DOHH2 (cell line): Measurements from ENCODE around the gene DYDC2.

Experiments
- H3F3A ChIP-seq: fragments of 200-600 bp; sonication (generic), shearing (Covaris generic); 2 replicates; pipeline ENCODE4 v1.6.0; 2016; ENCODE audit warnings: antibody characterized with exemption, mild to moderate bottlenecking; ENCODE audit not compliant: control insufficient read depth, insufficient read depth
- H3K27ac ChIP-seq: fragments of 200-600 bp; sonication (generic); 2 replicates; pipeline ENCODE4 v1.5.1; 2014; ENCODE audit warnings: low read depth, mild to moderate bottlenecking, low read length, moderate library complexity
- H3K27me3 ChIP-seq: fragments of 200-600 bp; sonication (generic); 2 replicates; pipeline ENCODE4 v1.6.1; 2014; ENCODE audit warnings: mild to moderate bottlenecking, low read length, mixed read lengths; ENCODE audit not compliant: control insufficient read depth
- H3K36me3 ChIP-seq: fragments of 200-600 bp; sonication (generic); 2 replicates; pipeline ENCODE4 v1.6.1; 2014; ENCODE audit warnings: mild to moderate bottlenecking, low read length, moderate library complexity, mixed read lengths; ENCODE audit not compliant: control insufficient read depth
- H3K4me1 ChIP-seq: fragments of 200-600 bp; sonication (generic); 2 replicates; pipeline ENCODE4 v1.6.1; 2014; ENCODE audit warnings: mild to moderate bottlenecking, low read length, mixed read lengths; ENCODE audit not compliant: control insufficient read depth
- H3K4me2 ChIP-seq: fragments of 200-600 bp; sonication (generic); 2 replicates; pipeline ENCODE4 v1.6.0; 2014; ENCODE audit warnings: mild to moderate bottlenecking, low read length, moderate library complexity
- H3K4me3 ChIP-seq: fragments of 200-600 bp; sonication (generic); 2 replicates; pipeline ENCODE4 v1.5.1; 2014; ENCODE audit warnings: mild to moderate bottlenecking, low read length, mixed read lengths
- H3K79me2 ChIP-seq: fragments of 200-600 bp; sonication (generic); 2 replicates; pipeline ENCODE4 v1.6.1; 2014; ENCODE audit warnings: mild to moderate bottlenecking, low read length, mixed read lengths; ENCODE audit not compliant: control insufficient read depth
- H3K9me2 ChIP-seq: fragments of 200-600 bp; sonication (generic); replicated peaks from 2 replicates; pipeline ENCODE4 v1.6.1; 2014; ENCODE audit warnings: mild to moderate bottlenecking, low read length, mixed read lengths; ENCODE audit not compliant: control insufficient read depth
- H3K9me3 ChIP-seq: fragments of 200-600 bp; sonication (generic); 2 replicates; pipeline ENCODE4 v1.6.1; 2014; ENCODE audit warnings: antibody characterized with exemption, low read length, mixed read lengths; ENCODE audit not compliant: control insufficient read depth, insufficient read depth
- H4K20me1 ChIP-seq: fragments of 200-600 bp; sonication (generic); 2 replicates; pipeline ENCODE4 v1.6.0; 2014; ENCODE audit warnings: low read depth, mild to moderate bottlenecking, antibody characterized with exemption, low read length, moderate library complexity; ENCODE audit not compliant: control insufficient read depth, insufficient read depth
- CTCF ChIP-seq: fragments of 200-600 bp; sonication (generic); IDR thresholded peaks from one replicate; pipeline ENCODE4 v1.5.1; 2014; ENCODE audit warnings: antibody characterized with exemption, mild to moderate bottlenecking, low read depth, low read length; ENCODE audit not compliant: poor library complexity, severe bottlenecking
- EZH2phosphoT487 ChIP-seq: fragments of 200-600 bp; sonication (generic); IDR thresholded peaks from 2 replicates; pipeline ENCODE4 v1.6.1; 2017; ENCODE audit warnings: borderline replicate concordance, mild to moderate bottlenecking, antibody characterized with exemption, low read length, moderate library complexity, mixed read lengths

DYDC2 gene

GRCh38 chr10:80410578-80411145 is 54.1 kb downstream of the DYDC2 start:
- Histone ChIP-seq H3K27ac (no peak overlapping the region), H3F3A (no peaks in the 10 kb centered on the region), H3K9me2 (no peaks in the 10 kb centered on the region), H3K4me1 (peaks cover 15% of the 10 kb centered on the region), H3K4me2 (no peak overlapping the region), H3K36me3 (no peaks in the 10 kb centered on the region), H4K20me1 (no peaks in the 10 kb centered on the region), H3K79me2 (no peaks in the 10 kb centered on the region), H3K4me3 (no peak overlapping the region), H3K27me3 (peaks cover 3% of the 10 kb centered on the region), H3K9me3 (no peaks in the 10 kb centered on the region)
- TF ChIP-seq EZH2phosphoT487 (no peak), CTCF (no peak)

- Histone ChIP-seq H3K9me2 (no peaks in the 10 kb centered on the region), H3K79me2 (no peaks in the 10 kb centered on the region), H3K27me3 (peaks cover 3% of the 10 kb centered on the region), H3K4me3 (no peak overlapping the region), H3K9me3 (no peaks in the 10 kb centered on the region), H3K4me2 (no peak overlapping the region), H3K27ac (no peak overlapping the region), H3K4me1 (peaks cover 15% of the 10 kb centered on the region), H4K20me1 (no peaks in the 10 kb centered on the region), H3F3A (no peaks in the 10 kb centered on the region), H3K36me3 (no peaks in the 10 kb centered on the region)
- TF ChIP-seq EZH2phosphoT487, result no peak
- no peak for TF ChIP-seq CTCF
Measured at GRCh38 chr10:80411267-80411668, 54.7 kb downstream of the DYDC2 start.

GRCh38 chr10:80411681-80412220 is 55.2 kb downstream of the DYDC2 start:
- H3K4me3 ChIP-seq, result no peak overlapping the region
- peaks cover 3% of the 10 kb centered on the region for H3K27me3 ChIP-seq
- peaks cover 15% of the 10 kb centered on the region for H3K4me1 ChIP-seq

More at GRCh38 chr10:80411681-80412220, 55.2 kb downstream of the DYDC2 start:
- Histone ChIP-seq H4K20me1 (no peaks in the 10 kb centered on the region), H3K36me3 (no peaks in the 10 kb centered on the region), H3K9me2 (no peaks in the 10 kb centered on the region), H3K4me2 (no peak overlapping the region), H3F3A (no peaks in the 10 kb centered on the region), H3K9me3 (no peaks in the 10 kb centered on the region), H3K27ac (no peak overlapping the region), H3K79me2 (no peaks in the 10 kb centered on the region)
- no peak for TF ChIP-seq CTCF
- TF ChIP-seq EZH2phosphoT487, result no peak
